ENCODE measurements around the gene IL4I1.
"Not testable (repeated sequence)": the region's sequence is repeated elsewhere in the genome, so short reads cannot be mapped to it uniquely, and the experiment has no call there.

IL4I1 gene

DNA sequence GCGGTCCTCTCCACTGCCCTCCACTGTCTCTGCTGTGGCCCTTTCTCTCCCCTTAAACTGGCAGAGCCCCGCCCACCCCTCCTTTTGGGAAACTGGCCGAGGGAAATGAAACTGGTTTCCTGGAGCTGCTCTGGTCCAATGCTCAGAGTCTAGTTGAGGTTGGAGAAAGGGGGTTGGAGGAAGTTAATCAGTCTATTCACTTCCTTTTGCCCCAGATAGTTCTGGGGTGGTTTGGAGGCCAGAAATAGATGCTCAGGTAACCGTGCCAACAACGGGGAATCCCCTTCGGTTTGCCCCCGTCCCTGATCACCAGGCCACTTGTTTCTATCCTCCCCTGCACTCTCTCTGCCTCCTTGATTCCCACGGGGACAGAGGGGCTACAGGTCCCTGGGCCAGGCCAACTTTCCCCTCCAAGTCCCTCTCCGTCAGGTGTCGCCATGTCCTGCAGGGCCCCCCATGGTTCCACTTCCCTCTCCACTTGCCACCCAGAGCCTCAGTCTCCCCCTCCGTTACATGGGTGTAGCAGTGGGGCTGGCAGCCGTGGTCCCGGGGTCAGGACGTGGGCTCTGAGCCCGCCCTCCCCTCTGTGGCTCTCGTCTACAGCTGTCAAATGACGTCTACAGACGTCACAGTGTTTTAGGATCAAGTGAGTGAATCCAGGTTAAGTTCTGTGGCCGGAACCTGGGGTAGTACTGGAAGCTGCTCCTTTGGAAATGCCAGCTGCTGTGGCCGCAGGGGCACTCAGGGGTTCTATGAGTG is at the start of gene IL4I1:
Gene IL4I1 (minus strand): TSS at position 25 of the 759 bp plus-strand sequence. CDS start 727 bp downstream, outside the sequence.
- peak; percentile 49 for DNase-seq (ENCODE audit: low read depth)

DNA sequence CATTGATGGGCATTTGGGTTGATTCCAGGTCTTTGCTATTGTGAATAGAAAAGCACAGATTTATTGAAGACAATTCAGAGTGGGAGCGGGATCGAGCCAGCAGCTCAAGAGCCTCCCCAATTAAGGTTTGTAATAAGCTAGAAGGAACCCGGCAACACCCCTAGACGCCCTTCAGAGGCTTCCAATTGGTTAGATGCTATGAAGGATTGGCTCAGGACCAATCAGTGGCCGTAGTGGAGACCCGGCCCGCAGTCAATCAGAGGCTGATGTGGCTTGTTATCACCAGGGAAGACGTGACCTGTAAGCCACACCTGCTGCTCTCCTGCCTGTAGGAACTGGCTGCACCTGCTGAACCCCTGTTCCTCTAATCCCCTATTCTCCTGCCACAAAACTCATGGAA is 49.7 kb upstream of the IL4I1 start:
- DNase-seq (ENCODE audit: low read depth): no peak

- not testable (repeated sequence) for DNase-seq (ENCODE audit: low read depth)
Observed at GRCh38 chr19:49944567-49944966, 47.9 kb upstream of the IL4I1 start.

DNA sequence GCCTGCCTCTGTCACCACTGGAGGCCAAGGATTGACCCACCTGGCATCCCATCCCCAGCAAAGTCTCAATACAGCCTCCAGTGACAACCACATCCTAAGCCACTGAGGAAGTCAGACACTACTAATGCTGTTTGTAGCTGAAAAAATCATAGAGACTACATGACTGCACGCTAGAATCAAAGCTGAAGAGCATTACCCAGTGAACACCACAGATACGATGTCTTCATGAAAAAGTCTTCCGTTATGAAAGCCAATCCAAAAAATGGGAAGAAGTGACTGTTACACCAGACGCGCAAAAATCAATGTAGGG is 43.8 kb upstream of the IL4I1 start:
- no peak for DNase-seq (ENCODE audit: low read depth)

DNA sequence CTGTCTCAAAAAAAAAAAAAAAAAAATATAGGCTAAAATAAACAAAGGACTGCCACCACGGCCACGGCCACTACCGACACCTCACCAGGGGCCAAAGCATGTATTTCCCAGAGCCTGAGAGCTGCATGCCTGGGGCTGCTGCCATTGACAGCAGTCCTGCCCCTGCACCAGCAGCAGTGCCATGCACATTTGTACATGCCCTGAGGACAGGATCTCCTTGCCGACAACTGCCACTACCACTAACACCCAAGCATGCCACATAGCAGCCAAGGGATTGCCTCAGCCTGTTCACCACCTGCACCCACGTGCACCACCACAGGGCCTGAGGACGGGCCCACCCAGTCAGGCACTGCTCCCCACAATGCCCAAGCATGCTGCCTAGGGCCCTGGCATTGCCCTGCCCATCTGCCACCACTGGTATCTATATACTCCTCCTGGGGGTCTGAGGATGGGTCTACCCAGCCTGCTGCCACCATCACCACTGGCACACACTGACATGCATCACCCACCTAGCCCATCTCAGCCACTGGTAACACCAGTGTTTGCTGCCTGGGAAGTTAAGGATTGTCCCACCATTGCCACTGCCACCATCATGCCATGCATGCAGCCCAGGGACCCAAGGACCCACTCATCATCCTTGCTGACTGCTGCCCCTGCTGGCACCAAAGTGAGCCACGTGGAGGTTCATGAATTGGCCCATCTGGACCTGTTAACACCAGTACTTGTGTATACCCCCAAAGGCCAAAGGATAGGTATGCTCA is 43.2 kb upstream of the IL4I1 start:
- DNase-seq (ENCODE audit: low read depth): no peak

DNA sequence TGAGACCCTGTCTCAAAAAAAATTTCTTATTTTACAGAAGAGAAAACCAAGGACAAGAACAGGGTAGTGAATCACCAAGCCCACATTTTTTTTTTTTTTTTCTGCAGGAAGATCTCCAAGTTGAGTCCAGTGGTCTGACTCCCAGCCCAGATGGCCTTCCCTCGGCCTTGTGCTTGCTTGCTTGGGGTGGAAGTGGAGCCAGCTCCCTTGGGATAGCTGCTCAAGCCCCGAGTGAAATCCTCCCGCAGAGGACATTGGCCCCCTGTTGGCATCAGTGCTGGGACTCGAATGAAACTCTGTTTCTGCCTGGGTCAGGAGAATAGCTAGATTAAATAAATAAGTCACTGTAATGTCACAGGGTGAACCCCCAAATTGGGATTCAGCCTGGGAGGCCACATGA is 42.0 kb upstream of the IL4I1 start:
- DNase-seq (ENCODE audit: low read depth): no peak

GRCh38 chr19:49937750-49938381 is 41.2 kb upstream of the IL4I1 start:
- DNase-seq (ENCODE audit: low read depth): peak; percentile 57

GRCh38 chr19:49936549-49936948 is 39.9 kb upstream of the IL4I1 start:
- no peak for DNase-seq (ENCODE audit: low read depth)

DNA sequence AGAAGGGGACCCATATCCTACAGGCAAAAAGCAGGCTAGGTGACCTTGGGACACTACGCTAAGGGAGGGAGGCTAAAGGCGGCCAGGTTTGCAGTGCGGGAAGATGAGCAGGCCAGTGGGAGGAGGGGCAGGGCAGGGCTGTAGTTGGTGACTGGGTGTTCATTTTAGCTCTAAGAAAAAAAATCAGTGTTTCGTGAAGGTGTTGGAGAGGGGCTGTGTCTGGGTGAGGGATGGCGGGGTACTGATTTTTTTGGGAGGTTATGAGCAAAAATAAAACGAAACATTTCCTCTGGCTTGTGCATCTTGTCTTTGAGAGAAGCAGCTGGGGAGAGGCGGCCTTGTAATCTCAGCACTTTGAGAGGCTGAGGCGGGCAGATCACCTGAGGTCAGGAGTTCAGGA is 37.0 kb upstream of the IL4I1 start:
- DNase-seq (ENCODE audit: low read depth): no peak

DNA sequence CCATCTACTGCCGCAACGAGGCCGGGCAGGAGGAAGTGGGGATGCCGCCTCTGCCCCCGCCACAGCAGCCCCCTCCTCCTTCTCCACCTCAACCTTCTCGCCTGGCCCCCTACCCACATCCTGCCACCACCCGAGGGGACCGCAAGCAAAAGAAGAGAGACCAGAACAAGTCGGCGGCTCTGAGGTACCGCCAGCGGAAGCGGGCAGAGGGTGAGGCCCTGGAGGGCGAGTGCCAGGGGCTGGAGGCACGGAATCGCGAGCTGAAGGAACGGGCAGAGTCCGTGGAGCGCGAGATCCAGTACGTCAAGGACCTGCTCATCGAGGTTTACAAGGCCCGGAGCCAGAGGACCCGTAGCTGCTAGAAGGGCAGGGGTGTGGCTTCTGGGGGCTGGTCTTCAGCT is 36.0 kb upstream of the IL4I1 start:
- no peak for DNase-seq (ENCODE audit: low read depth)

GRCh38 chr19:49932041-49932451 is 35.4 kb upstream of the IL4I1 start:
- no peak for DNase-seq (ENCODE audit: low read depth)

- DNase-seq (ENCODE audit: low read depth): no peak
Observed at GRCh38 chr19:49931293-49932040, 34.8 kb upstream of the IL4I1 start.

DNA sequence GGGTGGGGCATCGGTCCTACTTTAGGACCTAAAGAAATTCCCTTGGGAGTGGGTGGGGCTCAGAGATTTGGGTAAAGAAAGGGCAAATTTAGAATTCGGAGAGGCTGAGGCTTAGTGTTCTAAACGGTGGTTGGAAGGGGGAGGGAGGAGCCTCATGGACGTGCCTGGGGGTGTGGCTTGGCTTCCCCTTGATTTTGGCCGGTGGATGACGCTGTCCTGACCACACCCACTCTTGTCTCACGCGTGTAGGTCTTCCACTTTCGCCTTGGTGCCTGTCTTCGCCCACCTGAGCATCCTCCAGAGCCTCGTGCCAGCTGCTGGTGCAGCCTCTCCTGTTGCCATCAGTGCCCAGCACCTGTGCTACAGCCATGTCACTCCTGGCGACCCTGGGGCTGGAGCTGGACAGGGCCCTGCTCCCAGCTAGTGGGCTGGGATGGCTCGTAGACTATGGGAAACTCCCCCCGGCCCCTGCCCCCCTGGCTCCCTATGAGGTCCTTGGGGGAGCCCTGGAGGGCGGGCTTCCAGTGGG is 33.9 kb upstream of the IL4I1 start:
- DNase-seq (ENCODE audit: low read depth): no peak

- DNase-seq (ENCODE audit: low read depth): peak; percentile 94
Observed at GRCh38 chr19:49929611-49930482, 33.2 kb upstream of the IL4I1 start.

DNA sequence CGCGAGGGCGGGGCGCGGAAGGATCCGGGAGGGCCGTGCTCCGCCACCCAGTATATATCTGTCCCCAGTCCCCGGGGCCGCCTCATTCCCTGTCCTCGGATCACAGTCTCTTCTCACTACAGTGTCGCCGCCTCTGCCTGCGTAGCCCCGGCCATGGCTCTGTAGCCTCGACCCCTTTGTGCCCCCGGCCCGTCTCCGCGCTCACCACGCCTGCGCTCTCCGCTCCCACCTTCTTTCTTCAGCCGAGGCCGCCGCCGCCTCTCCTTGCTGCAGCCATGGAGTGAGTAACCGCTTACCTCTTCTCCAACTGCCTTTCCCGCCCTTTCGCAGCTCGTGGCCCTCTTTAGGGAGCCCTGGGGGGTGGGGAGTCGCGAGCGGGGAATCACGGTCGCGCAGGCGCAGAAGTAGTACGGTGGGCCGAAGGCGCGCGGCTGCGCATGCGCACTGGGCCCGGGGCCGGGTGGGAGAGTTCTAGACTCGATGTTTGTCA is 32.5 kb upstream of the IL4I1 start, which contains the start of the genes ATF5 and NUP62:
Gene ATF5 (plus strand): TSS at position 85 of the 490 bp plus-strand sequence. CDS start 1,646 bp downstream, outside the sequence.
Gene NUP62 (minus strand): TSS at position 384 of the 490 bp plus-strand sequence. CDS start 19,697 bp downstream, outside the sequence.
- peak; percentile 89 for DNase-seq (ENCODE audit: low read depth)

- no peak for DNase-seq (ENCODE audit: low read depth)
Observed at GRCh38 chr19:49927526-49928264, 31.0 kb upstream of the IL4I1 start.

GRCh38 chr19:49926515-49926914 is 29.8 kb upstream of the IL4I1 start:
- DNase-seq (ENCODE audit: low read depth): no peak

DNA sequence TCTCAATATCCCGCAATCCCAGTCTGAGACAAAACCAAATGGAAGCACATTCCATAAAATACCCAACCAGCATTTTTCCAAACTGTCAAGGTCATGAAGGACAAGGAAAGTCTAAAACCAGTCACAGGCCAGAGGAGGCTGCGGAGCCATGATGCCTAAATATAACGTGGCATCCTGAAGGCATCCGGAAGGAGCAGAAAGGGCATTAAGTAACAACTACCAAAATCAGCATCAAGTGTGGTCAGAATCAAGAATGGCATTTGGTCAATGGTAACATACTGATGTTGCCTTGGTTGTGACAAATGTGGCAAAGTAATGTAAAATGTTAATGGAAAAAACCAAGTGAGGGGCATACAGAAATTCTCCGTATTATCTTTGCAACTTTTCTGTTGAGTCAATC is 28.8 kb upstream of the IL4I1 start:
- DNase-seq (ENCODE audit: low read depth): no peak

DNA sequence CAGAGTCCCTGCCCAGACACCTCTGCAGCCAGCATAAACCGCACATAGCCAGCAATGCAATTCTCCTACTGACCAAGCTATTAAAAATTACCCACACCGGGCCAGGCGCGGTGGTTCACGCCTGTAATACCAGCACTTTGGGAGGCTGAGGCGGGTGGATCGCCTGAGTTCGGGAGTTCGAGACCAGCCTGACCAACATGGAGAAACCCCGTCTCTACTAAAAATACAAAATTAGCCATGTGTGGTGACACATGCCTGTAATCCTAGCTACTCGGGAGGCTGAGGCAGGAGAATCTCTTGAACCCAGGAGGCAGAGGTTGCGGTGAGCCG is 28.2 kb upstream of the IL4I1 start:
- not testable (repeated sequence) for DNase-seq (ENCODE audit: low read depth)

Data from stimulated activated CD4-positive, alpha-beta T cell treated with anti-CD3 and anti-CD28 coated beads, Interleukin-2, amount 100 ng/mL, for 4 hours (primary cell).